ENCODE data around the gene MAGI2.

Gene MAGI2

GRCh38 chr7:78127009-78127408, 1326.5 kb downstream of the MAGI2 start:
- H3K4me1 Mint-ChIP-seq (ENCODE audit: low read depth in 2 of 2): no peaks in the 10 kb centered on the region
- no peaks in the 10 kb centered on the region for H3K36me3 Mint-ChIP-seq (ENCODE audit: insufficient read depth)
- H3K27ac Mint-ChIP-seq: no peak overlapping the region
- H3K9me3 Mint-ChIP-seq: no peaks in the 10 kb centered on the region
- ATAC-seq (replicated peaks) (no peak), DNase-seq (no peak)
- H3K27me3 Mint-ChIP-seq: peaks cover 5 to 15% of the 10 kb centered on the region in 2 donors
- no peak overlapping the region for H3K4me3 Mint-ChIP-seq

DNA sequence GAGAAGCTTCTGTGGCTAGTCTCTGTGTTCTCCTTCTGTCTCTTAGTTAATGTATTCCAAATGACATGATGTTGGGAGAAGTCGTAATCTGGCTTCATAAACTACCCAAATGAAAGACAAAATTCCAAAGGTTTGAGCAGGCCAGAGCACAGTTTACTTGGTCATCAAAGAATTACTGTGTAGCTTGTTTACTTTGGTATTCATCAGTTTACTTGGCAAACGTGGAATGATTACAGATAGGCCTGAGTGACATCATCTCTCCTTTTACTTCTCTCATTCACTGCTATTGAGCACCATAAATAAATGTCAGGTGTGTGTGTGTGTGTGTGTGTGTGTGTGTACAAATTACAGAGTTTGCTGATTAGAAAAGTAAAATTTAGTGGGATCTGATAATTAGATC, 1327.6 kb downstream of the MAGI2 start:
- H3K27ac Mint-ChIP-seq: no peak overlapping the region
- ATAC-seq (replicated peaks): no peak
- no peaks in the 10 kb centered on the region for H3K36me3 Mint-ChIP-seq (ENCODE audit: insufficient read depth)
- H3K27me3 Mint-ChIP-seq: peaks cover 5 to 13% of the 10 kb centered on the region in 2 donors
- H3K4me3 Mint-ChIP-seq: no peak overlapping the region
- H3K4me1 Mint-ChIP-seq (ENCODE audit: low read depth in 2 of 2): no peaks in the 10 kb centered on the region
- DNase-seq: no peak
- H3K9me3 Mint-ChIP-seq: no peaks in the 10 kb centered on the region

DNA sequence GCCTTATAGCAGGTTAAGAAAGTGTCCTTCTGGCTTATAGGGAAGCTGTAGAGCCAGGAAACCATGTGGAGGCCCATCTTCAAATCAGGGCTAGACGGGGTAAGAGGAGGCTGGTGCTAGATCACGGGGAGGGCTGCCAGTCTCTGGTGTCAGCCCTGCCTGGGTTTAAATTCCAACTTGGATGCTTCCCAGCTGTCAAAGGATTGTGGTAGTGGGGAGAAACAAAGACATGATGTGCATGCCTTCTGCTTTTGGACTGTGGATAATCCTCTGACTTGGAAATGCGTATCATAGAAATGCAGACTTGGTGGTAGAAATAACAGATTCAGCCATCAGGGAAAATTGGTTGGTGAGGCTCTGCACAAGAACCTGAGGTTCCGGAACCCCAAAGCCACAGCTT, 1329.3 kb downstream of the MAGI2 start:
- DNase-seq: no peak
- H3K27ac Mint-ChIP-seq: no peak overlapping the region
- H3K4me3 Mint-ChIP-seq: no peak overlapping the region
- ATAC-seq (replicated peaks): no peak
- no peaks in the 10 kb centered on the region for H3K9me3 Mint-ChIP-seq
- H3K36me3 Mint-ChIP-seq (ENCODE audit: insufficient read depth): no peaks in the 10 kb centered on the region
- no peaks in the 10 kb centered on the region for H3K4me1 Mint-ChIP-seq (ENCODE audit: low read depth in 2 of 2)
- H3K27me3 Mint-ChIP-seq: peaks cover 0 to 5% of the 10 kb centered on the region in 2 donors

- H3K9me3 Mint-ChIP-seq: no peaks in the 10 kb centered on the region
- DNase-seq (no peak), ATAC-seq (replicated peaks) (no peak)
- no peak overlapping the region for H3K4me3 Mint-ChIP-seq
- no peaks in the 10 kb centered on the region for H3K4me1 Mint-ChIP-seq (ENCODE audit: low read depth in 2 of 2)
- no peak overlapping the region for H3K27ac Mint-ChIP-seq
- peaks cover 0 to 11% of the 10 kb centered on the region in 2 donors for H3K27me3 Mint-ChIP-seq
- H3K36me3 Mint-ChIP-seq (ENCODE audit: insufficient read depth): no peaks in the 10 kb centered on the region
Observed at GRCh38 chr7:78121888-78122287, 1331.6 kb downstream of the MAGI2 start.

DNA sequence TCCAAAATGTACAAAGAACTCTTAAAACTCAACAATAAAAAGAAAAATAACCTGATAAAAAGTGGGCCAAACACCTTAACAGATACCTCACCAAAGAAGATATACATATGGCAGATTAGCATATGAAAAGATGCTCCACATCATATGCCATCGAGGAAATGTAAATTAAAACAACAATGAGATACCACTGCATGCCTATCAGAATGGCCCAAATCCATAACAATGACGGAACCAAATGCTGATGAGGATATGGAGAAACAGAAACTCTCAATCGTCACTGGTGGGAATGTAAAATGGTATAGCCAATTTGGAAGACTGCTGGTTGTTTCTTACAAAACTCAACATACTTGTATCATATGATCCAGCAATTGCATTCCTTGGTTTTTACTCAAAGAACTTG, 1335.0 kb downstream of the MAGI2 start:
- Mint-ChIP-seq H3K9me3 (no peaks in the 10 kb centered on the region), H3K36me3 (ENCODE audit: insufficient read depth) (no peaks in the 10 kb centered on the region), H3K27ac (no peak overlapping the region), H3K27me3 (peaks cover 24 to 40% of the 10 kb centered on the region in 2 donors), H3K4me3 (no peak overlapping the region), H3K4me1 (ENCODE audit: low read depth in 2 of 2) (no peaks in the 10 kb centered on the region)
- no peak for ATAC-seq (replicated peaks)
- DNase-seq: no peak

- H3K4me3 Mint-ChIP-seq: no peak overlapping the region
- H3K9me3 Mint-ChIP-seq: no peaks in the 10 kb centered on the region
- DNase-seq (no peak), ATAC-seq (replicated peaks) (no peak)
- H3K36me3 Mint-ChIP-seq (ENCODE audit: insufficient read depth): no peaks in the 10 kb centered on the region
- H3K4me1 Mint-ChIP-seq (ENCODE audit: low read depth in 2 of 2): no peaks in the 10 kb centered on the region
- no peak overlapping the region for H3K27ac Mint-ChIP-seq
- peaks cover 45 to 61% of the 10 kb centered on the region in 2 donors for H3K27me3 Mint-ChIP-seq
Observed at GRCh38 chr7:78115876-78116275, 1337.6 kb downstream of the MAGI2 start.

DNA sequence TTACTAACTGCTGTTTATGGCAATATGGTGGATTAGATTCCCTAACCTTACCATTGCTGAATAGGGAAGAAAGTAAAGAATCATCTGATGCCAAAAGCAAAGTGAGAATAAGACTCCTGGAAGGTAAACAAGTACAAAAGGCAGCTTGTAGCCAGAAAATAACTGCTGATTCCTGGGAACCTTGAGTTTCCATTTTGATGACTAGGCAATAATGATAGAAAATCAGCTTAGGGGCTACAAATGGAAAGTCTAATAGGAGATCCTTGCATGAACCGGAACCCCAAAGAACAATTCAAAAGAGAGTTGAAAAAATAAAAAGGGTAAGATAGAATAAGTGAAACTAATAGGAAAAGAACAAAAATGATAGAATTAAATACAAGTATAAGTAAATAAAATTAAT, 1338.5 kb downstream of the MAGI2 start:
- no peaks in the 10 kb centered on the region for H3K36me3 Mint-ChIP-seq (ENCODE audit: insufficient read depth)
- DNase-seq (no peak), ATAC-seq (replicated peaks) (no peak)
- no peak overlapping the region for H3K27ac Mint-ChIP-seq
- H3K27me3 Mint-ChIP-seq: peaks cover 46 to 62% of the 10 kb centered on the region in 2 donors
- no peaks in the 10 kb centered on the region for H3K4me1 Mint-ChIP-seq (ENCODE audit: low read depth in 2 of 2)
- no peak overlapping the region for H3K4me3 Mint-ChIP-seq
- no peaks in the 10 kb centered on the region for H3K9me3 Mint-ChIP-seq

DNA sequence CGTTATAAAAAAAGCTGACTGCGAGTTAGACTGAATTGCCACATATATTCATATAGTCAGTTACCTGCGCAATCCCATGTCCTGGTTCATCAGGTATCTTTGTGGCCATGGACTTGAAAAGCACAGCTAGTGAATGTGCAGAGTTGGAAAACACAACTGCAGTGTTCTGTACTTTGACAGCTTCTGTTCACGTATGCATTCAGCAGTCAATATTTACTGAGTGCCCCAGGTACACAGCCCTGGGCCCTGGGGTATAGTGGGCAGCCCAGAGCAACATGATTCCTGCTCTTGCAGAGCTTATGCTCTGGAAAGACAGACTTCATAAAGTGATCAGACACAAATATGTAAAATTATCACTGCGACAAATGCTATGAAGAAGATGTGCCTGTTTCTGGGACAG, 1341.0 kb downstream of the MAGI2 start:
- Mint-ChIP-seq H3K4me1 (ENCODE audit: low read depth in 2 of 2) (no peaks in the 10 kb centered on the region), H3K27me3 (peaks cover 58 to 60% of the 10 kb centered on the region in 2 donors), H3K27ac (no peak overlapping the region), H3K36me3 (ENCODE audit: insufficient read depth) (no peaks in the 10 kb centered on the region), H3K4me3 (no peak overlapping the region), H3K9me3 (no peaks in the 10 kb centered on the region)
- DNase-seq (no peak), ATAC-seq (replicated peaks) (no peak)

DNA sequence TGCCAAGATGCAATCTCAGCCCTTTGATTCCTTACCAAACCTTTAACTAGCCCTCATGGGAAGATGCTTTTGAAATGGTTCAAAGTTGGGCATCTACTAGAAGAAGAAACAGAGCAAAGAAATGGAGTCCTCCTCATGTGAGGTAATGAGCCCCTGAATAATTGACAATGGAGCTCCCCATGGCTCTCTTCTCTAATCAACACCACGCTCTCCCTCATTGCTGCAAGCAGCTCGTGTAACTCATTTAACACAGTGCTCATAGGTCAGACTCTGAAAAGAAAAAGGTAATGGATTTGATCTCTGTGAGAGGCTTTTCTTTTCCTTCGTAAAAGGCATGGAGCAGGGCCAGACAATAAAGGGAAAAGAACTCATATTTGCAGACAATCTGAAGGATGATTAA, 1342.1 kb downstream of the MAGI2 start:
- no peak overlapping the region for H3K4me3 Mint-ChIP-seq

GRCh38 chr7:78103475-78103874, 1350.0 kb downstream of the MAGI2 start:
- DNase-seq: no peak
- peaks cover 31 to 40% of the 10 kb centered on the region in 2 donors for H3K27me3 Mint-ChIP-seq
- no peak for ATAC-seq (replicated peaks)
- H3K36me3 Mint-ChIP-seq (ENCODE audit: insufficient read depth): no peaks in the 10 kb centered on the region
- no peaks in the 10 kb centered on the region for H3K4me1 Mint-ChIP-seq (ENCODE audit: low read depth in 2 of 2)
- no peaks in the 10 kb centered on the region for H3K9me3 Mint-ChIP-seq
- no peak overlapping the region for H3K27ac Mint-ChIP-seq
- H3K4me3 Mint-ChIP-seq: no peak overlapping the region

More for the DNA sequence above, 1342.1 kb downstream of the MAGI2 start:
- DNase-seq: no peak
- H3K36me3 Mint-ChIP-seq (ENCODE audit: insufficient read depth): no peaks in the 10 kb centered on the region
- ATAC-seq (replicated peaks): no peak
- no peaks in the 10 kb centered on the region for H3K4me1 Mint-ChIP-seq (ENCODE audit: low read depth in 2 of 2)
- H3K9me3 Mint-ChIP-seq: no peaks in the 10 kb centered on the region
- H3K27me3 Mint-ChIP-seq: peaks cover 61 to 63% of the 10 kb centered on the region in 2 donors
- no peak overlapping the region for H3K27ac Mint-ChIP-seq

GRCh38 chr7:78101076-78101475, 1352.4 kb downstream of the MAGI2 start:
- H3K27ac Mint-ChIP-seq: no peak overlapping the region
- no peak for DNase-seq
- peaks cover 16 to 40% of the 10 kb centered on the region in 2 donors for H3K27me3 Mint-ChIP-seq
- no peaks in the 10 kb centered on the region for H3K9me3 Mint-ChIP-seq
- no peak overlapping the region for H3K4me3 Mint-ChIP-seq
- H3K4me1 Mint-ChIP-seq (ENCODE audit: low read depth in 2 of 2): no peaks in the 10 kb centered on the region
- no peak for ATAC-seq (replicated peaks)
- H3K36me3 Mint-ChIP-seq (ENCODE audit: insufficient read depth): no peaks in the 10 kb centered on the region

DNA sequence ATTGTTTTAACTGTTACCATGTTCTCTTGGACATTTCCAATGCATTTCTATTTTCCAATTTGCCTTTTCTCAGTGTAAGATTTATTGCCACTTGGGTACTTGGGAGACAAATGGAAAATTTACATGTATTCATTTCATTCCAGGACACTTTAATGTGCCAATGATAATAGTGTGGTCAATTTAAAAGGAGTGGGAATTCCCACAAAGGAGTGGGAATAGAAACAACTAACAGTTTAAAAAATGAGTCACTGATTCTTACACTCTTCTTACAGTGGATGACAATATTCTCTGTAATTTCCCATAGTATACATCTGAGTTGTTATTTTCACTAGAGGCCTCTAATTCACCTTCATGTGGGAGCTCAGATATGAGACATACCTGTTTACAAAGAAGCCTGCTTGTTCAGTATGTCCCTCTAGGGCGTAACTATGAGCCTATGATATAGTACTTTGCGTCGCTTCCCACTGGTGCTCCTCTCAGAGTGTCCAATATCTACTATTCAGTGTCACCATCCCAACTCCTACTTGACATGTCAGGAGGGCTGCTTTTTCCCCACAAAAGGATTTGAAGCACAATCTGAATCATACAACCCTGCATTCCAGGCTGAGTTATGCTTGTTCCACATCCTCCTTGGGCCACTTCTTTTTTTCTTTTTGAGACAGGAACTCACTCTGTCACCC, 1353.6 kb downstream of the MAGI2 start:
- H3K9me3 Mint-ChIP-seq: no peaks in the 10 kb centered on the region

GRCh38 chr7:78095549-78095948, 1357.9 kb downstream of the MAGI2 start:
- no peak for DNase-seq
- H3K27ac Mint-ChIP-seq: no peak overlapping the region

More for the DNA sequence above, 1353.6 kb downstream of the MAGI2 start:
- peaks cover 24 to 50% of the 10 kb centered on the region in 2 donors for H3K27me3 Mint-ChIP-seq
- H3K4me3 Mint-ChIP-seq: no peak overlapping the region
- H3K4me1 Mint-ChIP-seq (ENCODE audit: low read depth in 2 of 2): no peaks in the 10 kb centered on the region
- ATAC-seq (replicated peaks) (no peak), DNase-seq (no peak)
- H3K27ac Mint-ChIP-seq: no peak overlapping the region
- no peaks in the 10 kb centered on the region for H3K36me3 Mint-ChIP-seq (ENCODE audit: insufficient read depth)

GRCh38 chr7:78092331-78092730, 1361.1 kb downstream of the MAGI2 start:
- no peak for DNase-seq
- no peaks in the 10 kb centered on the region for H3K4me1 Mint-ChIP-seq (ENCODE audit: low read depth in 2 of 2)
- no peaks in the 10 kb centered on the region for H3K9me3 Mint-ChIP-seq
- peaks cover 11 to 29% of the 10 kb centered on the region in 2 donors for H3K27me3 Mint-ChIP-seq
- H3K27ac Mint-ChIP-seq: no peak overlapping the region
- ATAC-seq (replicated peaks): no peak
- no peaks in the 10 kb centered on the region for H3K36me3 Mint-ChIP-seq (ENCODE audit: insufficient read depth)
- no peak overlapping the region for H3K4me3 Mint-ChIP-seq

More at GRCh38 chr7:78095549-78095948, 1357.9 kb downstream of the MAGI2 start:
- no peak for ATAC-seq (replicated peaks)
- Mint-ChIP-seq H3K27me3 (peaks cover 11 to 43% of the 10 kb centered on the region in 2 donors), H3K9me3 (no peaks in the 10 kb centered on the region), H3K36me3 (ENCODE audit: insufficient read depth) (no peaks in the 10 kb centered on the region), H3K4me3 (no peak overlapping the region), H3K4me1 (ENCODE audit: low read depth in 2 of 2) (no peaks in the 10 kb centered on the region)

Measured in effector memory CD8-positive, alpha-beta T cell (primary cell).